SK-N-SH treated with all-trans-retinoic acid at 6 μM for 48 hours (cell line): ENCODE measurements around the gene NEAT1.

ENCODE experiments used
- ATAC-seq: fragments of 200-7000 bp; cut with Tn5 transposase; 3 replicates; pipeline ENCODE4 v1.9.1; 2020; ENCODE audit warnings: mild to moderate bottlenecking, moderate library complexity
- ARNTL ChIP-seq: fragments of 450-650 bp; formaldehyde crosslinking; IDR thresholded peaks from 2 replicates; pipeline ENCODE4 v1.5.0; 2020; ENCODE audit warnings: low read depth, mild to moderate bottlenecking, moderate library complexity, borderline replicate concordance
- BACH2 ChIP-seq: fragments of 250-450 bp; sonication (Bioruptor Pico); IDR thresholded peaks from 2 replicates; pipeline ENCODE4 v1.9.0; 2021; ENCODE audit warnings: mild to moderate bottlenecking, borderline replicate concordance
- CREB5 ChIP-seq: fragments of 250-450 bp; sonication (Bioruptor Pico); IDR thresholded peaks from 2 replicates; pipeline ENCODE4 v1.5.1; 2020; ENCODE audit warnings: low read depth, mild to moderate bottlenecking, moderate library complexity
- CSDC2 ChIP-seq: fragments of 250-450 bp; sonication (Bioruptor Pico); IDR thresholded peaks from 2 replicates; pipeline ENCODE4 v1.5.0; 2020; ENCODE audit warnings: mild to moderate bottlenecking, moderate library complexity
- ESRRG ChIP-seq: fragments of 250-450 bp; sonication (Bioruptor Pico); IDR thresholded peaks from 2 replicates; pipeline ENCODE4 v1.6.1; 2021; ENCODE audit warnings: mild to moderate bottlenecking
- ISL1 ChIP-seq: fragments of 250-450 bp; sonication (Bioruptor Pico); IDR thresholded peaks from 2 replicates; pipeline ENCODE4 v2.1.2; 2022; ENCODE audit warnings: mild to moderate bottlenecking, moderate library complexity
- PPARA ChIP-seq: fragments of 250-450 bp; sonication (Bioruptor Pico); IDR thresholded peaks from 2 replicates; pipeline ENCODE4 v1.5.0; 2020; ENCODE audit warnings: mild to moderate bottlenecking, borderline replicate concordance
- RARB ChIP-seq: fragments of 250-450 bp; sonication (Bioruptor Pico); IDR thresholded peaks from 2 replicates; pipeline ENCODE4 v1.8.0; 2021; ENCODE audit warnings: mild to moderate bottlenecking, moderate library complexity
- SNAI2 ChIP-seq: fragments of 250-450 bp; sonication (Bioruptor Pico); IDR thresholded peaks from 2 replicates; pipeline ENCODE4 v1.5.0; 2020; ENCODE audit warnings: mild to moderate bottlenecking, moderate library complexity
- TCF4 ChIP-seq: fragments of 250-450 bp; sonication (Bioruptor Pico); IDR thresholded peaks from 2 replicates; pipeline ENCODE4 v1.8.0; 2021; ENCODE audit warnings: mild to moderate bottlenecking, moderate library complexity, borderline replicate concordance
- TOX ChIP-seq: fragments of 250-450 bp; sonication (Bioruptor Pico); IDR thresholded peaks from 2 replicates; pipeline ENCODE4 v1.8.0; 2021; ENCODE audit warnings: mild to moderate bottlenecking, moderate library complexity, borderline replicate concordance
- TSHZ2 ChIP-seq: fragments of 250-450 bp; sonication (Bioruptor Pico); IDR thresholded peaks from 2 replicates; pipeline ENCODE4 v1.5.0; 2020; ENCODE audit warnings: mild to moderate bottlenecking, moderate library complexity
- ZC3H10 ChIP-seq: fragments of 250-450 bp; sonication (Bioruptor Pico); IDR thresholded peaks from 2 replicates; pipeline ENCODE4 v1.5.1; 2021; ENCODE audit warnings: mild to moderate bottlenecking, moderate library complexity
- ZFP3 ChIP-seq: fragments of 250-450 bp; sonication (Bioruptor Pico); IDR thresholded peaks from 2 replicates; pipeline ENCODE4 v1.5.0; 2020; ENCODE audit warnings: mild to moderate bottlenecking, moderate library complexity
- ZNF565 ChIP-seq: fragments of 450-650 bp; formaldehyde crosslinking; conservative IDR thresholded peaks from 2 replicates; pipeline ENCODE4 v1.5.0; 2020; ENCODE audit warnings: low read depth, mild to moderate bottlenecking, moderate library complexity
- ZNF70 ChIP-seq: fragments of 450-650 bp; formaldehyde crosslinking; IDR thresholded peaks from 2 replicates; pipeline ENCODE4 v1.5.0; 2020; ENCODE audit warnings: mild to moderate bottlenecking, moderate library complexity
- TF ChIP-seq, protein P1 (sequence below): fragments of 250-450 bp; sonication (Bioruptor Pico); IDR thresholded peaks from 2 replicates; pipeline ENCODE4 v1.8.0; 2020; ENCODE audit warnings: mild to moderate bottlenecking, moderate library complexity, borderline replicate concordance

Gene NEAT1

DNA sequence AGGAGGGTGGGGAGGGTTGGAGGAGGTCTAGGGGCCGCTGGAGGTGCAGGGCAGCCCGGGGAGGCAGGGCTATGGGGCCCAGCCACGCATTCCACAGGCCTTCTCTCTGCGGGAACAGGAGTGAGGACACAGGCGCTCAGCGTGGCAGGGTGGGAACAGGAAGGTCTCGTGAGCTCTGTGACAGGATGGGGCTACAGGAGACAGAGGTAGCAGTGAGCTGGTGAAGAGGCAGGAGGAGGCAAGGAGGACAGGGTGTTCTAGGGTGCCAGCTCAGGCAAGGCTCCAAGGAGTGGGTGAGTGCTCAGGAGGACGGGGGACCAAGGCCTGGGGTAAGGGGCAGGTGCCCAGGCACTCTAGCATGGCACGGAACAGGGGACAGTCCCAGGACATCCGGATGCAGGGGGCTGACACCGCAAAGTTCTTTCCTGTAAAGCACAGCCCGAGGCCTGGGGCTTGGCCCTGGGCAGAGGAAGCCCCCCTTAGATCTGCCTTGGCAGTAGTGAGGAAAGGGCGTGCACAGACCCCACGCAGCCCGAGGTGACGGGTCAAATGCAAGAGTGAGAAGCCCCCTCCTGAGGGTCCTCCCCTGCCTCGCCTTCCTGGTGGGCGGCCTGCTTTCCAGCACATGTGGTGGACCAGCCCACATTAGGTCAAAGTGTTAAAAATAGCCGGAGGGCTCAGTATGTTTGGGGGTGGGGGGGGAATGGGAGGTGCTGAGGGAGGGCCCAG is 4.7 kb upstream of the NEAT1 start (continued):
- TF ChIP-seq CREB5 (CRISPR knock-in tag) = no peak

- no peak for ATAC-seq
- no peak for TF ChIP-seq ARNTL (CRISPR knock-in tag)
- 0 out of 2 replicates have a peak, but pooled peaks have one; percentile 18 for TF ChIP-seq ZC3H10 (CRISPR knock-in tag)
Measured at GRCh38 chr11:65418431-65418680, 4.2 kb upstream of the NEAT1 start.

- TF ChIP-seq BACH2 (CRISPR knock-in tag) (no peak; the same call in 1 of the 2 replicates), ESRRG (CRISPR knock-in tag) (no peak), ZC3H10 (CRISPR knock-in tag) (peak; percentile 42; the same call in 1 of the 2 replicates), ISL1 (CRISPR knock-in tag) (peak; percentile 43; the same call in 1 of the 2 replicates), TSHZ2 (peak; percentile 77; the same call in 1 of the 2 replicates), RARB (no peak), TCF4 (CRISPR knock-in tag) (peak; percentile 41; the same call in 1 of the 2 replicates), ZNF70 (no peak), CSDC2 (peak; percentile 26; the same call in 1 of the 2 replicates), ZNF565 (no peak), ZFP3 (CRISPR knock-in tag) (peak; percentile 42; the same call in 1 of the 2 replicates)
- TF ChIP-seq, protein P1, sequence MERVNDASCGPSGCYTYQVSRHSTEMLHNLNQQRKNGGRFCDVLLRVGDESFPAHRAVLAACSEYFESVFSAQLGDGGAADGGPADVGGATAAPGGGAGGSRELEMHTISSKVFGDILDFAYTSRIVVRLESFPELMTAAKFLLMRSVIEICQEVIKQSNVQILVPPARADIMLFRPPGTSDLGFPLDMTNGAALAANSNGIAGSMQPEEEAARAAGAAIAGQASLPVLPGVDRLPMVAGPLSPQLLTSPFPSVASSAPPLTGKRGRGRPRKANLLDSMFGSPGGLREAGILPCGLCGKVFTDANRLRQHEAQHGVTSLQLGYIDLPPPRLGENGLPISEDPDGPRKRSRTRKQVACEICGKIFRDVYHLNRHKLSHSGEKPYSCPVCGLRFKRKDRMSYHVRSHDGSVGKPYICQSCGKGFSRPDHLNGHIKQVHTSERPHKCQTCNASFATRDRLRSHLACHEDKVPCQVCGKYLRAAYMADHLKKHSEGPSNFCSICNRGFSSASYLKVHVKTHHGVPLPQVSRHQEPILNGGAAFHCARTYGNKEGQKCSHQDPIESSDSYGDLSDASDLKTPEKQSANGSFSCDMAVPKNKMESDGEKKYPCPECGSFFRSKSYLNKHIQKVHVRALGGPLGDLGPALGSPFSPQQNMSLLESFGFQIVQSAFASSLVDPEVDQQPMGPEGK (CRISPR knock-in tag) = peak; percentile 95
- peak; percentile 36 for ATAC-seq
Measured at GRCh38 chr11:65418681-65419459, 3.7 kb upstream of the NEAT1 start.

GRCh38 chr11:65419460-65419771 is 3.2 kb upstream of the NEAT1 start:
- TF ChIP-seq SNAI2 (CRISPR knock-in tag) = 0 out of 2 replicates have a peak, but pooled peaks have one; percentile 13
- TF ChIP-seq, protein P1 (CRISPR knock-in tag) = no peak
- TF ChIP-seq PPARA (CRISPR knock-in tag) = no peak
- no peak for TF ChIP-seq TOX (CRISPR knock-in tag)
- no peak for ATAC-seq
